NCI-H524 treated with DMSO at 0.1 percent for 48 hours (cell line): Measurements from ENCODE around the gene SBSN.

Source experiments
- DNase-seq: peaks from one replicate; lab custom pipeline; 2025; lab: John Stamatoyannopoulos, UW

The SBSN gene

DNA sequence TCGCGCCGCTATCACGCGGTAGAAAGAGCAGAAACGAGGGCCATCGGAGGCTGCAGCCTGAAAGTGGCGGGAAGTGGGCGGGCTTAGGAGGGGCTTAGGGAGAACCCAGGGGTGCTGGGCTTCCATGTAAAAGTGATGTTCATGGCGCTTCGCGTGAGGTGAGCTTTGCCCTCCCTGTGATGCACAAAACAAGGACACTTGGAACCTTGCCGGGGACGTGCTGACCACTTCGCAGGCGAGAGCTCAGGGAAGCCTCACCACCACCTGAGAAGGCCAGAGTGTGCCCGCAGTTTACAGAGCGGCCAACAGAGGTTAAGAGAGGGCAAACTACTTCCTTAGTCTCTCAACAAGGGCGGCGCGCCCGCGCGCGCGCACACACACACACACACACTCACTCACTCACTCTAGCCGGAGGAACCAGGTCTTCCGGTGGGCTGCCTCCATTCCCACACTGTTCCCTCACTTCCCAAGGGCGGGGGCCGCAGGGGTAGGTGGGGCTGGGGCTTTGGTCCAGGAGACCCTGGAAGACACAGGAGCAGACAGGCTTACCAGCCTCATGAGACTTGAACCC is 5.8 kb upstream of the SBSN start:
- no peak for DNase-seq

DNA sequence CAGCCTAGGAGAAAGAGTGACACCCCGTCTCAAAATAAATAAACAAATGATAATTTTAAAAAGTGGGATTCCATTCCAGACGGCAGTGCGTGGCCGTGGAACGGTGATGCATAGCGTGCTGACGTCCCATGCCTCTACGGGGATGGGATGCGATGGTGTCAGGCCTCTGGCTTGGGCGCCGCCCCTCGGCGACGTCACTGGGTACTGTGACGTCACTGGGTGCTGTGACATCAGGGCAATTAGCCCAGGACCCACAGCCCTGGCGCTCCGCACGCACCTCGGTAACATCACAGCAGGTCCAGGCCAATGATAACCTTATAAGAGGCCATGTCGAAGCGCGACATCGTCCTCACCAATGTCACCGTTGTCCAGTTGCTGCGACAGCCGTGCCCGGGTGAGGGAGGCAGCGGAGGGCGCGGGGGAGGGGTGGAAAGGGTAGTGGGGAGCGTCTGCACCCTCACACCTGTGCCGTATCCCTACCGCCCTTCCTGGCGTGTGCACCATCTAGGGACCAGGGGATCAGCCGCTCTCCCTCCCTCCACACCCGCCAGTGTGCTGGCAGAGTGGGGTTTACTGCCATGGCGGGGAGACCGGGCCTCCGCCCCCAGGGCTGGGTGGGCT is 5.2 kb upstream of the SBSN start, which contains the start of gene GAPDHS:
GAPDHS (plus strand) TSS at position 256 of the 621 bp plus-strand sequence; CDS start at position 328, 72 bp downstream.
- no peak for DNase-seq

DNA sequence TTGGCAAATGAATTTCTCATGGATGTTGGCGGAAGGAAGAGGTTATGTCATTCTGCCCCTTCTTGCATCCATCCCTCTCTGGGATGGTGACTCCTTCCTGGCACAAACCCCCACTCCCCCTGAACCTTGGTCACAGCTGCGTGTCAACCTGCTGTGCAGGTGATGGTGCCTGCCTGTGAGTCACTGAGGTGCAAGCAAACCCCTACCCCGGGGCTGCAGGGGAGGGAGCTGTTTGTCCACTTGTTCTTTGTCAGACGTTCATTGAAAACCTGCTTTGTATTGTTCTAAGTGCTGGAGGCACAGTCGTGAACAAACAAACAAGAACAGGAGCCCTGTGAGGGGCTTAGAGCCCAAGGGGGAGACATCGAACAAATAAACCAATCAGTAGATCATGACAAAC is 3.2 kb upstream of the SBSN start:
- DNase-seq: no peak

DNA sequence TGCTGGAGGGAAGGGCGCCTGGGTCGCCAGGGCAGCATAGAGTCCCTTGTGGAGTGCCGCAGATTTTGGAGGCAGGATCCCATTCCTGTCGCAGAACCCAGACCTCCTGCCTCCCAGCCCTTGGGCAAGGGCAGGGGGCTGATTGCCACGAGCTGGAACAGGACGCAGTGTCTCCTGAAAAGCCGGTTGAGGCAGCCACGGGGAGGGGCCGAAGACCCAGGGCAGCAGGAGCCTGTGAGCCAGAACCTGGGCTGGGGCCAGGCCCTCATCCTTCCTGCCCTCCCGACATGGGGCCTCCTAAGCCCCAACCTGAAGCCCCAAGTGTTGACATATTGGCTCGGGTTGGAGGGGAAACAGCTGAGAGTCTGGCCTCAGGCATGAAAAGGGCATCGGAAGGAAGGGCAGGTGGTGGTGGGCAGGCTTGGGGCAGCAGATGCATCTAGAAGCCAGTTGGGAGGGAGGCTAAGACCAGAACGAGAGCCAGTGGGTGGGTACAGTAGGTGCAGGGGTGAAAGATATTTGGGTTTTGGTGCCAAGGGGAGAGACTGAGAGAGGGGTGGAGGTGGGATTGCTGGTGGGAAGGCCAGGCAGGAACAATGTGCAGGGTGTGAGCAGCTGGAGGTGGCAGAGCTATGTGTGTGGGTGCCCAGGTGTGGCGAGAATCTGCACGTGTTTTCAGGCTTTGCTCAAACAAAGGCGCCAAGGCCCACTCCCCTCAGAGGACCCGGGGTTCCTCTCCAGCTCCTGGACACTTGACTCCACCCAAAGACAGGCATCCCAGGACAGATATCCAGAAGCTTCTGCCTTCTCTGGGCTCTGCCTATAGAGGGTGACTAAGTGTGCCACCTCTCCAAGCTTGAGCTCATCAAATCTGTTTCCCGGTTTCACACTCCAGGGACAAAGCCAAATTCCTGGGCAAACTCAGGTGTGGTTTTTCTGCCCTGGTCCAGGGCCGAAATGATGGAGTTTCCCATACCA is 1.4 kb upstream of the SBSN start:
- no peak for DNase-seq

DNA sequence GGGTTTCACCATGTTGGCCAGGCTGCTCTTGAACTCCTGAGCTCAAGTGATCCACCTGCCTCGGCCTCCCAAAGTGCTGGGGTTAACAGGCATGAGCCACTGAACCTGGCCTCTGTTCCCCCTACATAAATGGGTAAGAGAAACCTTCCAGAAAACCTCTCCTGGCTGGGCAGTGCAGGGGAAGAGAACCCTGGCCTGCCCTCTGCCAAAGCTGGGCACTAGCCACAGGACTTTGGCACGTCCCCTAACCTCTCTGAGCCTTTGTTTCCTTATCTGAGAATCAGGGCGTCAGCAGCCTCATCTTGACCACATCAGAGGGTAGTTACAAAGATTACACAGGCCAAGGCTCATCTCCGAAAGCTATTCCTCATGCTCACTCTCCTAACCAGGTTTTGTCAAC is 2.2 kb downstream of the SBSN start:
- DNase-seq: no peak

DNA sequence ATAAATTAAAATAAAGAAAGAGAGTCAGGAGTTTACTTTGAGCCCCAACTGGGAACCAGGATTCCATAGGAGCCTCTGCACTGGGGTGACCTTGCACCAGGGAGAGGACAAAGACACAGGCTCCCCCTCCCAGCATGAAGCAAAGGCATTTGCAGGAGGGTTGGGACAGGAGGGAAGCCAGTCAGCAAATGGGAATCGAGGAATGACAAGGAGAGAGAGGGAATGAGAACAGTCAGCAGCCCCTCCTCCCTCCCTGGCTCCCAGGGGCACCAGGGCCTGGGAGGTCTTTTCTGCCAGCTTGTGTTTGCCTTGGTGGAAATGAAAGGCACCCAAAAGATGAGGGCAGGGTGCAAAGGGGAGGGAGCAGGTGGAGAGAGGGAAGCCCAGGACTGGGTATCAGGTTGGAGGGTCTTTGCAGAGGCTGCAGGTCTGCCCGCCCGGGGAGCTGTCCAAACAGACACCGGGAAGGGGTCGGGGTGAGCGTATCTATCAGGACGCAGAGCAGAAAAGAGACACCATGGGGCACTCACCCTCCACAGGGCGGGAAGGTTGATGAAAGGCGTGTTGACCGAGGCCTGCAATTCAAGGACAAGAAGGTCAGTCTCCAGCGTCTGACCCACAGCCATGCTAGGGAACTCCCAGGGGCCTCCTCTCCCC is 3.8 kb downstream of the SBSN start:
- DNase-seq: no peak

DNA sequence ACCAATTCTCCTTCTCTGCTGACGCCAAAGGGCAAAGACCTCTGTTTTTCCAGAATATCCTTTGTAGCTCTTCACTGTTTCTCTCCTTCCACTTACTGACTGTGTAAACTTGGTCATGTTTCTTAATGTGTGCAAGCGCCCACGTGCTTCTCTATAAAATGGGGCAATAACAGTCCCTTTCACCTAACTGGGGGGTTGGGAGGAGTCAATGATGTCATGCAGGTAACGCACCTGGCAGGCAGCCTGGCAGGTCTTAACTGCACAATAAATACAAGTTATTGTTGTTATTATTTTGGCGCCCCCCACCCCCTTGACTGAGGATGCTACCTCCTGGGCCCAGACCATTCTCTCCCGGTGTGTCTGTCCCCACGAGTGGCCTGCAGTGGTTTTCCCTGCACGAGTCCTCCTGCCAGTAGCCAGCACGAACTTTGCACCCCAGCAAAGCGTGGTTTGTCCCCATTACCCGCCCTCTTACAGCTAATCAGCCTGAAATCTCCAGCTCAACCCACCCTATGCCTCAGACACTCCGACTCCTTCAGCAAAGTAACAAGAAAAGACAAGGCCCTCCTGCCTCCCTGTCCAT is 5.3 kb downstream of the SBSN start:
- DNase-seq: no peak

DNA sequence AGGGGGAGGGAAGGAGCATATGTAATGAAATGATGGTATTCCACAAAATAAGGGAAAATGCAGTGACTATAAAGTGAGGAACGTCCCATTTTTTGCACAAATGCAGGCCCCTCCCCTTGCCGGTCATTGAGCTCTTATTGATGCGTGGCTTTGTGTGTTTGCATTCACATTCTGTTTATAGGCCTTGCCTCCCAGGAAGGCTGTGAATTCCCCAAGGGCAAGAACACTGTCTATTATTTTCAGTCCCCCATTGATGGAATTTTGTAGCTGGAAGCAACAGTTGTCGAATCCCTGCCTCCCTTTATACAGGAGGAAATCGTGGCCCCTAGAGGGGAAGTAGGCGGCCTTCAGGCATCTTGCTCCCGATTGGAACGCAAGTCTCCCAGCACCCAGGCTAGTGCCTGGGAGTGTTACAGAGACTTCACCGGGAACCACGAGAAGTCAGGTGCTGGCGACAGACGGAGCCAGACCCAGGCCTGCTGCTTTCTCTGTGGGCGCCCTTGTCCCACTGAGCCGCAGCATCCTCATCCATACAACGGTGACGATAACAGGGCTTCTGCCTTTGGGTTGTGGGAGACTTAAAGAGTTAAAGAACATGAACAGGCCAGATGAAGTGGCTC is 6.9 kb downstream of the SBSN start:
- no peak for DNase-seq

DNA sequence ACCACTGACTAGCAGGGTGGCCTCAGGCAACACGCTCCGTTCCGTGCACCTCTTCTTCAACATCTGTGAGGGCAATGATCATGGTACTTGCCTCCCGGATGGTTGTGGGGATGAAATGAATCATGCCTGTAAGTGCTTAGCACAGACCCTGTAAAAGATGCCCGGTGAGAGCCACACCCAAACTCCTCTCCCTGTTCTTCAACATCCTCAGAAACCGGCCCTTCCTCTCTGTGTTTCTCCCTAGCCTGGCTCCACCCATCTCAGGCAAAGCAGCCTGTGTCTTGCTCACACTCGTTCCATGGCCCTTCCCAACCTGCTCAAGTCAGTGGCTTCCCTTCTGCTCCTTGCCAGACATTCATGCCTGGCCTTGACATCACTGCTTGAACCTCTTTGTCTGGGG is 8.8 kb downstream of the SBSN start:
- DNase-seq: no peak

DNA sequence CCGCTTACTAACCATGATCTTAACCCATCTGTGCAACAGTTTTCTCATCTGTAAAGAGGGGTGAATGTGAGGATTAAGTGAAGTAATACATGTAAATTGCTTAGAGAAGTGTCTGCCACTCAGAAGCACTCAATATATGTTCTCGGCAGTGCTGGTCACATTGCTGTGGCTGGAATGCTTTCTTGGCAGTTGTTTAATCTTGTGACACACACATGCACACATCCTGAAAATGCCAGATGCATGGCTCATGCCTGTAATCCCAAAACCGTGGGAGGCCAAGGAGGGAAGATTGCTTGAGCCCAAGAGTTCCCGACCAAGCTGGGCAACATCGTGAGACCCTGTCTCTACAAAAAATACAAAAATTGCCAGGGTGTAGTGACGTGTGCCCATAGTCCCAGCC is 9.8 kb downstream of the SBSN start:
- no peak for DNase-seq

DNA sequence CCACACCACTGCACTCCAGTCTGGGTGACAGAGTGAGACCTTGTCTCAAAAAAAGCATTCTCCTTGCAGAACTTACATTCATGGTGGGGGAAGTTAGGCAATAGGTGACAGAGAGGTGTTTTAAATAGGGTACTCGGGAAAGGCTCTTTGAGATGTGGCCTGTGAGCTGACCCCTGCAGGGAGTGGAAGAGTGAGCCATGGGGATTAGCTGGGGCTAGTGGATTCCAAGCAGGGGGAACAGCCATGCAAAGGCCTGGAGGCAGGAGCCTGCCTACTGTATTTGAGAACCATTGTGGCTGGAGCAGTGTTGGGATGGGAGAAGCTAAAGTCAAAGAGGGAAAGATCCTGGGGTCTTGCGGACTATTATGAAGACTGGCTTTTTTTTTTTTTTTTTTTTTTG is 10.8 kb downstream of the SBSN start:
- no peak for DNase-seq

DNA sequence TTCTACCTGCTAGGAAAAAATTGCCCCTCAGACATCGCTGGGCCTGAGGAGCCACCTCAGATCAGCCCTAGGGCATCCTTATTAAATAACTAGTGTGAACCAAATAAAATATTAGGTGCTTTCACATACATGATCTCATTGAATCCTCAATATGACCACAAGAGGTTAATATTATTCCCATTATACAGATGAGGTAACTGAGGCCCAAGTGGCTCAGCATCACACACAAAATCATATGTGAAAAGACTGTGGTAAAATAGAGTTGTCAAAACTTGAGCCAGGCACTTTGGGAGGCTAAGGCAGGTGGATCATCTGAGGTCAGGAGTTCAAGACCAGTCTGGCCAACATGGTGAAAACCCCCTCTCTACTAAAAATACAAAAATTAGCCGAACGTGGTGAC is 11.8 kb downstream of the SBSN start:
- no peak for DNase-seq

DNA sequence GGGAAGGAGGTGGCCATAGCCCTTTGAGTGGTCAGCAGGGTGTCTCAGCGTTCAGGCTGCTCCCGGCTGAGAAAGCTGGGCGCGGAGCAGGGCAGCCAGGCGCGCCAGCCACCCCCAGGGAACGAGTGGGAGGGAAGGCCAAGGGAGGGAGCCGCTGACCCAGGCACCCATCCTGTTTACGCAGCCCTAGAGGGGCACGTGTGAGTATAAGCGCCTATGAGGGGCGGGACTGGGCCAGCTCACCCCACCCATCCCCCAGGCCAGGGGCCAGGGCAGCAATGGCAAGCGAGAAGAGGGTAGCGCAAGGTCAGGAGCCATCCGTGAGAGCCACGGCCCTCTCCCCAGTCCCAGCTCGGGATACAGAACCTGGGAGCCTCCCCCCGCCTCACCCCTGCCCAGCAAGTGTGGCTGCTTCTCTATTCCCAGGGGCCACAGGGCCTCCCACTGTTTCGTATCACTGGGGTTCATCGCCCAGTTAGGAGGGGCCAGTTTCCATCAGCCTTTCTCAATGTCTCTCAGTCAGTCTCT is 13.8 kb downstream of the SBSN start:
- no peak for DNase-seq

DNA sequence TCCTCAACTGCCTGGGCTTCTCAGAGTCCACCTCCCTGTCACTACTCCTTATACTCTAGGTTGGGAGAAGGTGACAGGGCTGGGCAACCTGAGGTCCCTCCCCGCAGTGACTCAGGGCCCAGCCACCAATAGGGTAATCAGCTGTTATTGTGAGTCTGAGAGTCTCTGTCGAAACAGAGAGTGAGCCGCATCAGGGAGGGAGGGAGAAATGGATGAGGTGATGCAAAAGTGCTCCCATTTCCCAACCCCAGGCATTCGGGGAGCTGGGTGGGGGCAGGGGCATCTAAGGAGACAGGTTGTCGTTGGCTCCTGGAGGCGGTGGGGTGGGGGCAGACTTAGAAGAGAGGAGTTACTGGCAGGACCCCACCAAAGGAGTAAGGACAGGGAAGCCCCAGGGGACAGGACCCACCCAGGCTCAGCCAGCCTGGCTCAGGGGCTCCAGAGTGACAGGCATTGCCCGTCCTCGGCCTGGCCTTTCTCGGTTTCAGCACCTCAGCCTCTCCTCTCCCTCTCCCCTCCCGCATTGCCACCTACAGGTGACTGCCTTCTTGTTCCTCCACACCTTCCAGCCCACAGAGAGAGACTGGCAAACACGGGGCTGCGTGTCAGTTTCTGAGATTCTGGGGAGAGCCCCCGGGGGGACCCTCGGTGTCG is 14.4 kb downstream of the SBSN start, which contains the start of gene DMKN:
DMKN (minus strand) TSS at position 22 of the 654 bp plus-strand sequence. CDS start 174 bp downstream, outside the sequence.
- DNase-seq: no peak

DNA sequence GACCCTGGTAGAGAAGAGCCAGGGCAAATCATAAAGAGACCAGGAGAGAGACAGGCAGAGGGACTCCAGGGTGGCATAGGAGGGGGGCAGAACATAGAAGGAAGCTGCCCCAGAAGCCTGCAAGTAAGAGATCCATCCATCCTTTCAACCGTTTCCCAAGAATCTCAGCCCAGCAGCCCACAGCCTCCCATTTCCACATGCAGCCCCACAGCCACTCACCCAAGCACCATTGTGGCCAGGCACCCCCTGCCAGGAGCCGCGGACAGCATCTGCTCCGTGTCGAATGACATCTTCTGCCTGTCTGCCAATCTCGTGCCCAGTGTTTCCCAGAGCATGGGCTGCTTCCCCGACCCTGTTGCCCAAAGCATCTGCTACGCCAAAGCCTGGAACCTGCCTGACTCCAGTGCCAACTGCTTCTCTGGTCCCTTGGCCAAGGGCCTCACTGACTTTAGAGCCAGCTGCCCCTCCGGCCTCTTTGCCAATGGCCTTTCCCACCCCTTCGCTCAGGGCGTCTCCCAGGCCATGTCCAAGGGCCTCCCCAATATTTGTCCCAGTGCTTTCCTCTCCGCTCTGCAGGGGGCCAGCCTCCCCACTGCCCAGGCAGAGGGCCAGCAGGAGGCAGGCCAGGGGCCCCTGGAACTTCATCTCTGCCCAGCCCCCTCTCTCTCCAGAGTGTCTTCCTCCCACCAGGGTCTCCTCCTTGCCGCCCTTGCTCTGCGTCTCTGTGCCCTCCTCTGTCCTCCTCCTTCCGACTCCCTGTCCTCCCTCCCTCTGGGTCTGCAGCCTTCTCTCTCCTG is 15.1 kb downstream of the SBSN start:
- DNase-seq: no peak

DNA sequence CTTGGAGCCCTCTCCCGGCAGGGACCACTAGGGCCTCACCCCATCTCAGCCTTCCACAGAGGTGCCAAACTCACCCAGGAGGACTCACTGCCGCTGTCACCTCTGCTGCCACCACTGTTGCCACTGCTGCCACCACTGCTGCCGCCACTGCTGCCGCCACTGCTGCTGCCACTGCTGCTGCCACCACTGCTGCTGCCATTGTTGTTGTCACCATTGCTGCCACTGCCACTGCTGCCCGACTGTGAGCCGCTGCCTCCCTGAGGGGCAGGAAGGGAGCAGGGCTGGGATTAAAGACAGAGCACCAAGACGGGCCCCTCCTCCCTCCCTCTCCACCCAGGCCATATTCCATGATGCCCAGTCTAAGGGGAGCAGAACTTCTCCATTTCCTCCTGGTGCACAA is 16.8 kb downstream of the SBSN start:
- DNase-seq: no peak

DNA sequence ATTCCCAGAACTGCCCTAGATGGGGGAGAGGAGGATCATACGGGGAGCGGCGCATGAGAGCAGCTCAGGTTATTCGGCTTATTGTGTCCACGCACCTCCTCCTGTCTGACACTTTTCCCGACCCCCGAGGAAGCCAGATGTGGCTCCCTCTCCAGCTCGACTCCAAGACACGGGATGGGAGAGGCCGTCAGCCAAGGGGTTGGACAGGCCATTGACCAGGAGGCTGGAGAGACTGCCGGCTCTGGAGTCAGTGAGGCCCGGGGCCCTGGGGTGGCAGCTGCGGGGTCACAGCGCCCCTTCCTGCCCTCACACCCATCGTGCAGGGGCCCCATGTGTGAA is 17.5 kb downstream of the SBSN start:
- DNase-seq: no peak

DNA sequence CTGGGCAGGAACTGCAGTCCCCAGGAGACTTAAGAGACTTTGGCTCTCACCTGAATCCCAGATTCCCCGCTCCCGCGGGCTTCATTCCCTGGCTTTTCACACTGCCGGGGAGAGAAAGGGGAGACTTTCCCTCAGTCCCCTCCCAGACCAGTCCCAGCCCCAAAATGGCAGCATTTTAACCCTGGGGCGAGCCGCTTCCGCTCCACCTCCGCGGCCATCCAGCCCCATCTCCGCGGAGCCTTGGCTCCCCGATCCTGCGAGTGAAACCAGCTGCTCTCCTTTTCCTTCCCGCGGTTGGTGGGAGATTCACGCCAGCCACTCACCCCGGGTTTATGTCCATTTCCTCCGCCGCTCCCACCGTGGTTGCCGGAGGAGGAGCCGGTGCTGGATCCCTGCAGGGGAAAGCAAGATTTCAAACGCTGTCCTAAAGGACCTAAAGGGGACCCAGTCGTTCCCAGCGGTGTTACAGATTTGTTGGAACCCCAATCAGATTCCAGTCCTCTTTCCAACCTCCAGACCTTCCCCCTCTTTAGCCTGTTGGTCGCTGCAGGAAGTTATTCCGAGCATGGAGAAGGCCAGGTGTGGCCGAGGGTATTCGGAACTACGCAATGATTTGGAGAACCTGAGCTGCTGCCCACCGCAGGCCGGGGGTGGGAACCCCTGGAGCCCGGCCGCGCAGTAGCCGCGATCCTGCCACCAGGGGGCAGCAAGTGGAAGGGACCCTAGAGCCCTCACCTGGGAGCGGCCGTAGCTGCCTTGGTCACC is 18.1 kb downstream of the SBSN start:
- DNase-seq: peak; percentile 16

DNA sequence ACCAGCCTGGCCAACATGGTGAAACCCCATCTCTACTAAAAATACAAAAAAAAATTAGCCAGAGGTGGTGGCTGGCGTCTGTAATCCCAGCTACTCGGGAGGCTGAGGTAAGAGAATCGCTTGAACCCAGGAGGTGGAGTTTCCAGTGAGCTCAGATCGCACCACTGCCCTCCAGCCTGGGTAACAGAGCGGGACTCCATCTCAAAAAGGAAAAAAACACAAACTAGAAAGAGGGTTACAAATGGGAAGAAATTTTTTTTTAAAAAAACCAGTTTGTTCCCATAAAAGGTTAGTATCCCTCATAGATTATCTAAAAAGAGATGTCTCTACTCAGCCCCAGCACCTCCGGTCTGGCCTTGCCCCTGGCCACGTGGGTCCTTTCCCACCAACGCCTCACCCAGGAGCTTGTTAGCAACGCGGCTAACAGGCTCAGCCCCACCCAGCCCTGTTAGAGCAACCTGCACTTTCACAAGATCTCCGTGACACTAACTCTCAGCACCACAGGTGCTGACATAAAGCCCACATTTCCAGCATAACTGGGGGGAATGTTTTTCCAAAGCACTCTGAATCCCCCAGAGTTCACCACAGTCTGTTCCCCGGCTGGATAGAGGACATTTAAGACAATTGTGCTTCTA is 19.0 kb downstream of the SBSN start:
- no peak for DNase-seq
